Activated T-helper 1 cell treated with anti-CD3 and anti-CD28 coated beads, Interleukin-2, amount 50 U/mL, for 16 hours (primary cell): ENCODE results near the gene UBE2K.
"Not testable (repeated sequence)": the region's sequence is repeated elsewhere in the genome, so short reads cannot be mapped to it uniquely, and the experiment has no call there.

ENCODE experiments used
- DNase-seq, 2 donors: peaks; one replicate each; pipeline ENCODE4 v3.0.0-alpha.2; 2020; ENCODE audit warnings: low read depth in 1 of 2, low spot score in 1 of 2

The UBE2K gene

DNA sequence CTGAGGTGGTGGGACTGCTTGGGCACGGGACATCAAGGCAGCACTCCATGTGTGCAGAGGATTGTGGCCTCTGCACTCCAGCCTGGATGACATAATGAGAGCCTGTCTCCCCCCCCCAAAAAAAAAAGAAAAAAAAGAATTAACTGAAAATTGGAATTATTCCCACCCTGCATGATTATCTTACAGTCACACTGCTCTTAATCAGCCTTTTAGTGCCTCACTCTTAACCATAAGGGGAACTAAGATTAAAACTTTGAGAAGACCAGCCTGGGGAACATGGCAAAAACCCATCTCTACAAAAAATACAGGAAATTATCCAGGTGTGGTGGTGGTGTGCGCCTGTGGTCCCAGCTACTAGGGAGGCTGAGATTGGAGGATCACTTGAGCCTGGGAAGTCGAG, 94.6 kb downstream of the UBE2K start:
- DNase-seq = no peak

DNA sequence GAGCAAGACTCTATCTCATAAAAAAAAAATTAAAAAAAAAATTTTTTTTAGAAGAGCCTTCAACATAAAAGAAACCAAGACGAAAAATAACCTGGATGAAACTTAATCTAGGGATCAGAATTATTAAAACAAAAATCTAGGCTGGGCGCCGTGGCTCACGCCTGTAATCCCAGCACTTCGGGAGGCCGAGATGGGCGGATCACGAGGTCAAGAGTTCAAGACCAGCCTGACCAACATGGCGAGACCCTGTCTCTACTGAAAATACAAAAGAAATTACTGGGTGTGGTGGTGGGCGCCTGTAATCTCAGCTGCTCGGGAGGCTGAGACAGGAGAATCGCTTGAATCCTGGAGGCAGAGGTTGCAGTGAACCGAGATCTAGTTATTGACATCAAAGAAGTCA, 95.0 kb downstream of the UBE2K start:
- DNase-seq = not testable (repeated sequence)

DNA sequence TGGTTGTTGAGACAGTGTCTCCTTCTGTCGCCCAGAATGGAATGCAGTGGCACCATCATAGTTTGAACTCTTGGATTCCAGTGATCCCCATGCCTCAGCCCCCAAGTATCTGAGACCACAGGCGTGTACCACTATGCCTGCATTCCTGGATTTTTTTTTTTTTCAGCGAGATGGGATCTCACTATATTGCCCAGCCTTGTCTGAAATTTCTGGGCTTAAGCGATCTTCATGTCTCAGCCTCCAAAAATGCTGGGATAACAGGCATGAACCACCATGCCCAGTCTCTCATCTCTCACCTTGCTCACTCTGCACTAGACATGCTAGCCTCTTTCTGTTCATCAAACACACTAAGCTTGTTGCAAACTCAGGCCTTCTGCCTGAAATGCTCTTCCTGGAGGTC, 104.1 kb downstream of the UBE2K start:
- DNase-seq = no peak

DNA sequence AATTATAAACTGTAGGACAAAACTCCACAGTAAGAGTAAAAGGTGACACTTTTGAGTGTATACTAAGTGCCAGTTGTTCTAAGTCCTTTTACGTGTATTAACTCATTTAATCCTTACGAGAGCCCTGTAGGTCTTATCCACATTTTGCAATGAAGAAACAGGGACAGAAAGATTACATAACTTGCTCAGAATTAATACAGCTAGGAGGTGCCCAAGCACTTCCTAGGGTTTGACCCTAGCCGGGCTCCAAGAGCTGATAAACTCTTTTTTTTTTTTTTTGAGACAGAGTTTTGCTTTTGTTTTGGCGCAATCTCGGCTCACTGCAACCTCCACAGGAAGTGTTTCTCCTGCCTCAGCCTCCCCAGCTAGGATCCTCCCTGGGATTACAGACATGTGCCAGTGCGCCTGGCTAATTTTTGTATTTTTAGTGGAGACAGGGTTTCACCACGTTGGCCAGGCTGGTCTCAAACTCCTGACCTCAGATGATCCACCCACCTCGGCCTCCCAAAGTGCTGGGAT, 110.4 kb downstream of the UBE2K start:
- no peak for DNase-seq

DNA sequence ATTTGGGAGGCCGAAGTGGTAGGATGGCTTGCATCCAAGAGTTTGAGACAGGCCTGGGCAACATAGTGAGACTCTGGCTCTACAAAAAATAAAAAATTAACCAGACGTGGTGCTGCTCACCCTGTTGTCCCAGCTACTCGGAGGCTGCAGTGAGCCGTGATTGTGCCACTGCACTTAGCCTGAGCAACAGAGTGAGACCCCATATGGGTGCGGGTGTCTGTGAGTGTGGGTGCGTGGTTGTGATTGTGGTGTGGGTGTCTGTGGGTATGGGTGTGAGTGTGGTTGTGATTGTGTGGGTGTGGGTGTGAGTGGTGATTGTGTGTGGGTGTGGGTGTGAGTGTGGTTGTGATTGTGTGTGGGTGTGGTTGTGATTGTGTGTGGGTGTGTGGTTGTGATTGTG, 114.6 kb downstream of the UBE2K start:
- DNase-seq = no peak

DNA sequence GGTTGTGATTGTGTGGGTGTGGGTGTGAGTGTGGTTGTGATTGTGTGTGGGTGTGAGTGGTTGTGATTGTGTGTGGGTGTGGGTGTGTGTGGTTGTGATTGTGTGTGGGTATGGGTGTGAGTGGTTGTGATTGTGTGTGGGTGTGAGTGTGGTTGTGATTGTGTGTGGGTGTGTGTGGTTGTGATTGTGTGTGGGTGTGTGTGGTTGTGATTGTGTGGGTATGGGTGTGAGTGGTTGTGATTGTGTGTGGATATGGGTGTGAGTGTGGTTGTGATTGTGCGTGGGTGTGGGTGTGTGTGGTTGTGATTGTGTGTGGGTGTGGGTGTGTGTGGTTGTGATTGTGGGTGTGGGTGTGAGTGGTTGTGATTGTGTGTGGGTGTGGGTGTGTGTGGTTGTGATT, 115.1 kb downstream of the UBE2K start:
- not testable (repeated sequence) for DNase-seq

DNA sequence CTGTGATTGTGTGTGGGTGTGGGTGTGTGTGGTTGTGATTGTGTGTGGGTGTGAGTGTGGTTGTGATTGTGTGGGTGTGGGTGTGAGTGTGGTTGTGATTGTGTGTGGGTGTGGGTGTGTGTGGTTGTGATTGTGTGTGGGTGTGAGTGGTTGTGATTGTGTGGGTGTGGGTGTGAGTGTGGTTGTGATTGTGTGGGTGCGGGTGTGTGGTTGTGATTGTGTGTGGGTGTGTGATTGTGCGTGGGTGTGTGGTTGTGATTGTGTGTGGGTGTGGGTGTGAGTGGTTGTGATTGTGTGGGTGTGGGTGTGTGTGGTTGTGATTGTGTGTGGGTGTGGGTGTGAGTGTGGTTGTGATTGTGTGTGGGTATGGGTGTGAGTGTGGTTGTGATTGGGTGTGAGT, 115.8 kb downstream of the UBE2K start:
- not testable (repeated sequence) for DNase-seq

DNA sequence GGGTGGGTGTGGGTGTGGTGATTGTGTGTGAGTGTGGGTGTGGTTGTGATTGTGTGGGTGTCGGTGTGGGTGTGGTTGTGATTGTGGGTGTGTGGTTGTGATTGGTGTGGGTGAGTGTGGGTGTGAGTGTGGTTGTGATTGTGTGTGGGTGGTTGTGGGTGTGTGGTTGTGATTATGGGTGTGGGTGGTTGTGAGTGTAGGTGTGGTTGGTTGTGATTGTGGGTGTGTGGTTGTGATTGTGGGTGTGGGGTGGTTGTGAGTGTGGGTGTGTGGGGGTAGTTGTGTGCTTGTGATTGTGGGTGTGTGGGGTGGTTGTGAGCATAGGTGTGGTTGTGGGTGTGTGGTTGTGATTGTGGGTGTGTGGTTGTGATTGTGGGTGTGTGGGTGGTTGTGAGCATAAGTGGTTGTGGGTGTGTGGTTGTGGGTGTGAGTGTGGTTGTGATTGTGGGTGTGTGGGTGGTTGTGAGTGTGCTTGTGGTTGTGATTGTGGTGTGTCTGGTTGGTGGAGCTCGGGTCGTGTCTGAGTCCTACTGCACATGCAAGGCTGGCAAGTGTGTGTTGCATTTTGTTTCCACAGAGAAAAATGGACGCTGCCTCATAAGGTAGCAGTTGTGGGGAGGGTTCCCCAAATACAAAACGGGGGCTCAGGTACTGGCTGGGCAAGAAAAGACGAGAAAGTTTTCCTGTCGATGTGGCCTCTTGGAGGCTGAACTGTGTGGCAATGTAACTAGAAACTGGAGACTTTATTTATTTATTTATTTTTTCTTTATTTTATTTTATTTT, 116.7 kb downstream of the UBE2K start:
- DNase-seq = no peak

DNA sequence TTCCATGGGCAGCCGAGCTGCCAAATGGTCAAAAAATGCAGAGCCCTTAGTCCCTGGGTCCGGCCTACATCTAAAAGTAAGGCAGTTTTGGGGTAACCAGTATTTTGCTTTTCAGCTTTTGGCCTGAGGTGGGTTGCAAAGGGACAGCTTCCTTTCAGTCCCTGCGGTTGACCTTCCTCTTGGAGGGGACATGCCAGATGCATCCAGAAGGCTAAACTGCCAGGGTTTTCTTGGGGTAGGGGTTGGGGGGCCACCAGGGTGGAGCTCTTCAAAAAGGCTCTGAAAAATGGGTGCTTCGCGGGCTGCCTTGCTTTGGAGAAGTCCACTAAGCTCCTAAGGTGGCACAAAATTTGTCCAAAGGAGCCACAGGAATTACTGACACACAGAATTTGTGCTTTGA, 120.7 kb downstream of the UBE2K start:
- no peak for DNase-seq

DNA sequence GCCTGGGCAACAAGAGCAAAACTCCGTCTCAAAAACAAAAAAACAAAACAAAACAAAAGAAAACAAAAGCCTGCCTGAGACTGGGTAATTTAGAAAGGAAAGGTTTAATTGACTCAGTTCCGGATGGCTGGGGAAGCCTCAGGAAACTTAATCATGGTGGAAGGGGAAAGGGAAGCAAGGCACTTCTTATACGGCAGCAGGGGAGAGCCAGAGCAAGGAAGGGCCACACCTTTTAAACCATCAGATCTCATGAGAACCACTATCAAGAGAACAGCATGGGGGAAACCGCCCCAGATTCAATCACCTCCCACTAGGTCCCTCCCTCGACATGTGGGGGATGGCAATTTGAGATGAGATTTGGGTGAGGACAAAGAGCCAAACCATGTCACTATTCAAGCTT, 122.2 kb downstream of the UBE2K start:
- no peak for DNase-seq

DNA sequence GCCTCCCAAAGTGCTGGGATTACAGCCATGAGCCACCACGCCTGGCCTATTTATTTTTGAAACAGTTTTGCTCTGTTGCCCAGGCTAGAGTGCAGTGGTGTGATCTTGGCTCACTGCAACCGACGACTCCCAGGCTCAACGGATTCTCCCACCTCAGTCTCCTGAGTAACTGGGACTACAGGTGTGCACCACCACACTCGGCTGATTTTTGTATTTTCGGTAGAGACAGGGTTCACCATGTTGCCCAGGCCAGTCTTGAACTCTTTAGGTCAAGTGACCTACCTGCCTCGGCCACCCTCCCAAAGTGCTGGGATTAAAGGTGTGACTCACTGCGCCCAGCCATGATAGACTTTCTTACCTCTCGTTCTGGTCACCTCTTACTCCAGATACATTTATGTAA, 124.0 kb downstream of the UBE2K start:
- DNase-seq = no peak

DNA sequence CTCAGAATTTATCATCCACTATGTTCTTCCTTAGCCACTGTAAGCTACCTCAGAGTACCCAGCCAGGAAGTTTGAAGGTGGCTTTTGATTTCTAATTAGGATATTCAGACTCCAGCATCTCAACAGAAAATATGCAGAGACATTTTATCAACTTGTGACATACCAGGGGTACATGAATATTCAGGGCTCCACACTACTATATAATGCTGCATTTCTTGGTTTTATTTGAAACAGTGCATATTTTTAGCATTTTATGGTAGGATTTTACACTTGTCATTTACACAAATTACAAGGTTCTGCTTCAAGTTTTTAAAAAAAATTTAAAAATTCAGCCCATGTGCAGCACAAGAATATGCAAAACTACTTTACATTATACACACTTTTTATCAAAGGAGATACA, 124.7 kb downstream of the UBE2K start:
- DNase-seq = no peak

DNA sequence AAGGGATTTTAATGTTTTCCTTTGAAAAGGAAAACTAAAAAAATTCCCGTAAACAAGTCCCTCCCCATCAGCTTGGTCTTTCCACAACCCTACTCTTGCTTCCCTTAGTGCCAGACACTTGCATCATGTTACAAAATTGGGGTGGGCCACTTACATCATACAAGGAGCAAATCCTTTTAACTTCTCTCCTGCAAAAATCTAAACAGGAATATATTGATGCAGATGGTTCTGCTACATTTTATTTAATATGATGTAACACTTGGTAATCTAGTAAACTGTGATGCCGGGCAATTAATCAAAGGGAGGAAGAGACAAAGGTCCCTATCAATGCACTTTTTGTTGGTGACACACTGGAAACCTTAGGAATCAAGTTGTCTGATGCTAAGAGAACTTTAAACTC, 125.3 kb downstream of the UBE2K start:
- no peak for DNase-seq

DNA sequence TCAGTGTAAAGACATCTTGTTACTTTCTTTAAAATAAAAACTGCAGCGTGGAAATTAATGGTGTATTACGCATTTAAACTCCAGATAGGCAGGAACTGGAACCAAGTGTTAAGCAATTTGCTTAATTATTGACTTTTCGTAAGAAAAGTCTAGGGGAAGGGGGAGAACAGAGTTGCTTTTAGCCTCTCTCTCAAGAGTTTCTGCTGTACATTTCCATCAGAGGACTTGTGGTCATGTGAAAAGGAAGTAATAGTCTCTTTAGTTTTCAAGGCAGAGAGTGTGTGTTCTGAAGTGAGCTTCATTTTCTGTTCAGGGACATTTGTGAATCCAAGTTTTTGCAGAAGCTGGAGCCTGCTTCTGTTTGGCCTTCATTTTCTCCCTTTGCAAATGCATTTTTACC, 127.2 kb downstream of the UBE2K start:
- DNase-seq = no peak

DNA sequence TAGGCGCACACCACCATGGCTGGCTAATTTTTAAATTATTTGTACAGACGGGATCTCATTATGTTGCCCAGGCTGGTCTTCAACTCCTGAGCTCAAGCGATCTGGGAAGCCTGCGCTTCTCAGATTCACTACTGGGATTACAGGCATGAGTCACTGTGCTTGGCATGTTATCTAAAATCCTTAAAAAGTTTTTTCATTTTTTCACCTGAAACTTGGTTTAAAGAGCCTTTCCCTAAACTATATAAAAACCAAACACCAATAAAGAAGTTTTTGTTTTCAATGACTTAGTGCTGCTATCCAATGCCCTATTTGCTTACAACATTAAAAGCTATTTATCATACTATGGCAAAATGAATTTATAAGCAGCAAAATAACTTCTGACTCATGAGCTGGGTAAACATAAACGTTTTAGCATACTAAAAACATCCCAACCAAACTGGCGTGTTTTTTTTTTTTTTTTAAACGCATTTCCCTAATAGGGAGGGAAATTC, 127.8 kb downstream of the UBE2K start:
- DNase-seq = no peak
